PC-9 (cell line): ENCODE data around the gene ZNF180. TPM values are rescaled to one million over a fixed set of nuclear protein-coding genes. Genes with fewer than 3 reads are reported as not detected.

ENCODE experiments used
- BruUV-seq: library from RNA; stranded (reverse); fragments of 400-500 nt; replicated peaks from 2 replicates; lab custom pipeline; 2021; lab: Mats Ljungman, UMichigan
- CTCF ChIA-PET: fragments of 300-600 bp; sonication (Branson Sonifier 250); formaldehyde crosslinking; loops from one replicate; lab custom pipeline; 2022; ENCODE audit warnings: antibody characterized with exemption; lab: Charles Lee
- POLR2A ChIA-PET: fragments of 300-600 bp; sonication (Branson Sonifier 250); formaldehyde crosslinking; loops from one replicate; lab custom pipeline; 2022; ENCODE audit warnings: antibody characterized with exemption; ENCODE audit not compliant: unreplicated experiment; lab: Charles Lee
- DNase-seq, 2 experiments: peaks; one replicate each; pipeline versions ENCODE4 v3.0.0 to v3.0.0-alpha.2; 2015 to 2022; ENCODE audit warnings: mixed read lengths in 1 of 2
- H2AFZ ChIP-seq: fragments of 200-600 bp; sonication (generic); 2 replicates; pipeline ENCODE4 v1.8.1; 2017; ENCODE audit warnings: antibody characterized with exemption
- H3F3A ChIP-seq: fragments of 200-600 bp; sonication (generic); 2 replicates; pipeline ENCODE4 v1.8.1; 2017; ENCODE audit warnings: antibody characterized with exemption, mild to moderate bottlenecking, low read depth; ENCODE audit not compliant: insufficient read depth
- H3K27ac ChIP-seq: fragments of 200-600 bp; sonication (generic); 2 replicates; pipeline ENCODE4 v1.6.1; 2016; ENCODE audit warnings: mixed run types
- H3K27me3 ChIP-seq: fragments of 200-600 bp; sonication (generic); 2 replicates; pipeline ENCODE4 v1.6.1; 2016; ENCODE audit warnings: low read depth, mixed run types; ENCODE audit not compliant: insufficient read depth
- H3K36me3 ChIP-seq: fragments of 200-600 bp; sonication (generic); 2 replicates; pipeline ENCODE4 v1.6.1; 2016; ENCODE audit warnings: low read depth, mixed run types
- H3K4me1 ChIP-seq: fragments of 200-600 bp; sonication (generic); replicated peaks from 2 replicates; pipeline ENCODE4 v1.6.1; 2016; ENCODE audit warnings: mixed run types; ENCODE audit not compliant: insufficient read depth
- H3K4me2 ChIP-seq: fragments of 200-600 bp; sonication (generic); 2 replicates; pipeline ENCODE4 v1.6.1; 2017; ENCODE audit warnings: mixed run types
- H3K4me3 ChIP-seq: fragments of 200-600 bp; sonication (generic); 2 replicates; pipeline ENCODE4 v1.6.1; 2016; ENCODE audit warnings: mixed run types
- H3K79me2 ChIP-seq: fragments of 200-600 bp; sonication (generic); 2 replicates; pipeline ENCODE4 v1.6.1; 2017; ENCODE audit warnings: low read depth, mixed run types
- H3K9me2 ChIP-seq: fragments of 200-600 bp; sonication (generic); 2 replicates; pipeline ENCODE4 v1.8.1; 2017; ENCODE audit warnings: mild to moderate bottlenecking; ENCODE audit not compliant: insufficient read depth
- H3K9me3 ChIP-seq: fragments of 200-600 bp; sonication (generic); 2 replicates; pipeline ENCODE4 v1.8.1; 2016; ENCODE audit warnings: low read depth; ENCODE audit not compliant: insufficient read depth
- H4K20me1 ChIP-seq: fragments of 200-600 bp; sonication (generic); 2 replicates; pipeline ENCODE4 v1.8.1; 2017; ENCODE audit not compliant: insufficient read depth
- CTCF ChIP-seq: fragments of 200-600 bp; sonication (generic); conservative IDR thresholded peaks from 2 replicates; pipeline ENCODE4 v1.6.1; 2017; ENCODE audit warnings: mixed run types, antibody characterized with exemption, mild to moderate bottlenecking, moderate library complexity
- EZH2 ChIP-seq: fragments of 200-600 bp; sonication (generic); IDR thresholded peaks from 2 replicates; pipeline ENCODE4 v1.8.0; 2017; ENCODE audit warnings: antibody characterized with exemption, low read depth
- intact Hi-C: fragments of 100-400 bp; cut with micrococcal nuclease; formaldehyde crosslinking; loops from one replicate; pipeline ENCODE4 v1.10.0; 2022; ENCODE audit not compliant: unreplicated experiment
- total RNA-seq: library from RNA; stranded (reverse); gene quantifications from 2 replicates; pipeline ENCODE4 v1.2.3, GENCODE V29; 2021

ZNF180 gene
- total RNA-seq, 1 experiment from 2014 or later, result 6.3 TPM

DNA sequence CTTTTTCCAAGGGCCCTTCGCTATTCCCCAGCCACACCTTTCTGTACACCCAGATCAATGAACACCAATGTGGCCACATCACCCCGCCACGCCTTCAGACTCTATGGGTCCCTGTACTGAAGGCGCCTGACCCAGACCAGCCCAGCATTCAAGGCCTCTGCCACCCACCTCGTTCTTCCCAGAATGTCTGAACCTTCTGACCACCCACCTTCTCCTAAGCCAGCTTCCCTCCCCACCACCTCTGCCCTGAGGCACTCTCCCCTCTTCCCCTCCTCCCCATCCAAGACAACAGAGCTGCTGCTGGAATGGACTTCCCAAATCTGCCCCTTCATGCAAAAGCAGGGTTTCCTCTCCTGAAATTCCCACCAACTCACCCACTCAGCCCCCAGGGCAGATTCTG lies 32.5 kb upstream of the ZNF180 start:
- TF ChIP-seq CTCF, result no peak
- no peak for TF ChIP-seq EZH2
- H3K4me1 ChIP-seq, result no peaks in the 10 kb centered on the region
- H3K9me2 ChIP-seq, result no peaks in the 10 kb centered on the region
- no peak overlapping the region for H2AFZ ChIP-seq
- H3K4me2 ChIP-seq, result no peak overlapping the region
- peaks cover 26% of the 10 kb centered on the region; the same call in 1 of the 2 replicates for H3K27me3 ChIP-seq
- intact Hi-C loops, result no loop called here
- no peaks in the 10 kb centered on the region for H4K20me1 ChIP-seq
- H3K9me3 ChIP-seq, result no peaks in the 10 kb centered on the region
- H3K27ac ChIP-seq, result no peak overlapping the region
- no peaks in the 10 kb centered on the region for H3K79me2 ChIP-seq
- BruUV-seq, result no TSS peak
- CTCF ChIA-PET, result interaction anchor here (0.6 kb wide), 1 partner anchor 18 kb away, joined by 7 read pairs; no protein-coding TSS in a partner anchor
- POLR2A ChIA-PET, result no interaction called here
- H3F3A ChIP-seq, result no peaks in the 10 kb centered on the region
- no peak overlapping the region for H3K4me3 ChIP-seq
- DNase-seq, result no peak
- H3K36me3 ChIP-seq, result no peaks in the 10 kb centered on the region

- no TSS peak for BruUV-seq
- Histone ChIP-seq H3K36me3 (no peaks in the 10 kb centered on the region), H3K79me2 (no peaks in the 10 kb centered on the region), H3K9me2 (no peaks in the 10 kb centered on the region), H3K4me1 (no peaks in the 10 kb centered on the region), H4K20me1 (no peaks in the 10 kb centered on the region), H3K4me3 (no peak overlapping the region), H3K27me3 (peaks cover 35% of the 10 kb centered on the region; the same call in 1 of the 2 replicates), H3K4me2 (no peak overlapping the region), H3K9me3 (no peaks in the 10 kb centered on the region), H2AFZ (no peak overlapping the region), H3F3A (no peaks in the 10 kb centered on the region), H3K27ac (no peak overlapping the region)
- intact Hi-C loops, result no loop called here
- CTCF ChIA-PET, result no interaction called here
- peak in 1 of 2 experiments; percentile 43 for DNase-seq
- TF ChIP-seq EZH2 (no peak), CTCF (no peak)
- POLR2A ChIA-PET, result no interaction called here
These were observed 30.5 kb upstream of the ZNF180 start for GRCh38 chr19:44530777-44531176.

DNA sequence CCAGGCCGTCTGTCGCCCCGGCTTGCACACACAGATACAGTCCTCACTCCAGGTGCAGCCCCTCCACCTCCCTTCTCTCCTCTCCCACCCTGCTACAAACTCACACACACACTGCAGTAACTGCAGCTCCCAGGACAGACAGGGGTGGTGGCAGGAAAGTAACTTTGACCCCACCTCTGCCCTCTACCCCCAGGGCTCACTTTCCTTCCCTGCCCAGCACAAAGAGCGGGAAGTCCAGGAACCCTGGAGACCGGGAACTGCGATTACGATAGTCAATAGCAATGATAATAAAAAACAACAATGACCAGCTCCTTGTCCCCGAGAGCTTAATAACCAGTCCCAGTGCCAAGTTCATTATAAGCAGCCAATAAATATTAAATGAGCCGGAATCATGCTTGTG lies 29.2 kb upstream of the ZNF180 start, which contains the start of gene CEACAM20:
Gene CEACAM20, minus strand, starts transcription at position 140 of the 400 bp plus-strand sequence. CDS start 166 bp downstream, outside the sequence.
- Histone ChIP-seq H2AFZ (no peak within 1 kb of the TSS), H3K27ac (no peak within 1 kb of the TSS), H3K9me2 (no peaks in the 10 kb centered on the region), H3K27me3 (peaks cover 46% of the 10 kb centered on the region), H3K4me3 (no peak within 1 kb of the TSS), H3F3A (no peaks in the 10 kb centered on the region), H3K4me2 (no peak within 1 kb of the TSS), H3K79me2 (no peaks in the 10 kb centered on the region), H3K36me3 (no peaks in the 10 kb centered on the region), H4K20me1 (no peaks in the 10 kb centered on the region), H3K9me3 (no peaks in the 10 kb centered on the region), H3K4me1 (no peaks in the 10 kb centered on the region)
- ChIA-PET CTCF (interaction anchor here (0.9 kb wide), 1 partner anchor 10 kb away, joined by 4 read pairs; no protein-coding TSS in a partner anchor), POLR2A (no interaction called here)
- BruUV-seq, result no TSS peak
- TF ChIP-seq EZH2 (no peak), CTCF (no peak)
- DNase-seq, result no peak
- intact Hi-C loops, result no loop called here
